Aorta (tissue), 5 donors: ENCODE data around the gene MIEF1. TPM values are rescaled to one million over a fixed set of nuclear protein-coding genes. Genes with fewer than 3 reads are reported as not detected.

ENCODE experiments used
- ATAC-seq: fragments of 200-7000 bp; cut with Tn5 transposase; one replicate; pipeline ENCODE4 v1.9.1; 2022; ENCODE audit warnings: moderate library complexity; ENCODE audit not compliant: low FRiP score
- DNase-seq, 2 donors: peaks; one replicate each; pipeline ENCODE4 v3.0.0-alpha.2; 2020
- H3K27ac ChIP-seq, 2 donors: one replicate each; pipeline ENCODE4 v1.5.1; 2013; ENCODE audit warnings: low read length in 2 of 2, mild to moderate bottlenecking in 2 of 2, moderate library complexity in 2 of 2, control low read depth in 1 of 2, inconsistent platforms in 1 of 2, low read depth in 1 of 2
- H3K27me3 ChIP-seq, 2 donors: one replicate each; pipeline ENCODE4 v1.6.1; 2013; ENCODE audit warnings: control low read depth in 1 of 2, low read length in 1 of 2, mild to moderate bottlenecking in 1 of 2, moderate library complexity in 1 of 2; ENCODE audit not compliant: insufficient read depth in 2 of 2, control insufficient read depth in 1 of 2
- H3K36me3 ChIP-seq, 2 donors: one replicate each; pipeline ENCODE4 v1.6.1; 2013; ENCODE audit warnings: control low read depth in 1 of 2, low read length in 1 of 2, mild to moderate bottlenecking in 1 of 2; ENCODE audit not compliant: insufficient read depth in 2 of 2, control insufficient read depth in 1 of 2
- H3K4me1 ChIP-seq, 2 donors: one replicate each; pipeline ENCODE4 v1.6.1; 2013; ENCODE audit warnings: low read length in 2 of 2, control low read depth in 1 of 2, mild to moderate bottlenecking in 1 of 2, moderate library complexity in 1 of 2; ENCODE audit not compliant: insufficient read depth in 2 of 2, control insufficient read depth in 1 of 2
- H3K4me3 ChIP-seq, 2 donors: one replicate each; pipeline ENCODE4 v1.5.1; 2013; ENCODE audit warnings: low read length in 2 of 2, control low read depth in 1 of 2, mild to moderate bottlenecking in 1 of 2
- H3K9me3 ChIP-seq: one replicate; pipeline ENCODE4 v1.6.1; 2013; ENCODE audit warnings: mild to moderate bottlenecking, low read length; ENCODE audit not compliant: control insufficient read depth
- WGBS, 2 donors: extraction: QIAGEN DNeasy Blood & Tissue Kit; methylation state at CpG; one replicate each; pipeline ENCODE4 v1.1.7; 2013; 5-methylcytosine and 5-hydroxymethylcytosine counted together
- intact Hi-C, 2 donors: fragments of 100-400 bp; cut with DNase I; formaldehyde crosslinking; loops; one replicate each; pipeline versions ENCODE4 v1.14.2 to v1.15.0; 2022
- polyA plus RNA-seq, 2 donors: library from polyadenylated mRNA; stranded (reverse); fragments of 200-250 nt; gene quantifications; one replicate each; pipeline ENCODE4 v1.2.3, GENCODE V29; 2013
- total RNA-seq, 2 donors: library from RNA; stranded (reverse); fragmentation: NEBNext Ultra II Directional; extraction: Animal tissue kit (Norgen Biotek cat#: 25700); gene quantifications; one replicate each; pipeline ENCODE4 v1.2.1, GENCODE V29; 2021
- donor health status: healthy with polysubstance abuse.
- donor health status: Bipolar disorder and iron deficiency.
- donor health status: DM: no; HTN: no; CAD: no.
- donor health status: DM: no; HTN: no; CAD: no.
- donor health status: DM: yes; HTN: yes; CAD: no.

Gene MIEF1
- total and polyA plus RNA-seq, 4 donors, result 8.0 to 20.1 (median 11.9) TPM

GRCh38 chr22:39537975-39538374, 35.9 kb downstream of the MIEF1 start:
- no peaks in the 10 kb centered on the region for H3K36me3 ChIP-seq
- 30 to 41% methylated on average over 2 of the region's 2 CpGs for WGBS, 2 donors
- H3K9me3 ChIP-seq, result no peaks in the 10 kb centered on the region
- H3K27ac ChIP-seq, result no peak overlapping the region
- DNase-seq (no peak), ATAC-seq (no peak)
- intact Hi-C loops, result loop anchor here in 1 of 2 donors (10.0 kb wide), 1 partner anchor 807 kb away; the partner anchor contains the start of gene ADSL
- H3K4me1 ChIP-seq, result no peaks in the 10 kb centered on the region
- H3K4me3 ChIP-seq, result no peak overlapping the region
- no peaks in the 10 kb centered on the region for H3K27me3 ChIP-seq

GRCh38 chr22:39543095-39543494, 41.0 kb downstream of the MIEF1 start:
- 16 to 19% methylated on average over 11 of the region's 11 CpGs for WGBS, 2 donors
- intact Hi-C loops, result no loop called here
- no peak for ATAC-seq

GRCh38 chr22:39545386-39546365, 43.6 kb downstream of the MIEF1 start:
- DNase-seq (peak in 1 of 2 donors; percentile 85), ATAC-seq (peak; percentile 44)
- H3K36me3 ChIP-seq, result no peaks in the 10 kb centered on the region
- 18 to 24% methylated on average over 39 of the region's 39 CpGs for WGBS, 2 donors
- intact Hi-C loops, result no loop called here
- no peak overlapping the region for H3K4me3 ChIP-seq
- no peaks in the 10 kb centered on the region for H3K9me3 ChIP-seq
- no peaks in the 10 kb centered on the region for H3K4me1 ChIP-seq
- no peak overlapping the region for H3K27ac ChIP-seq
- no peaks in the 10 kb centered on the region for H3K27me3 ChIP-seq

More at GRCh38 chr22:39543095-39543494, 41.0 kb downstream of the MIEF1 start:
- no peaks in the 10 kb centered on the region for H3K4me1 ChIP-seq
- H3K4me3 ChIP-seq, result no peak overlapping the region
- H3K9me3 ChIP-seq, result no peaks in the 10 kb centered on the region
- no peaks in the 10 kb centered on the region for H3K27me3 ChIP-seq
- H3K36me3 ChIP-seq, result no peaks in the 10 kb centered on the region
- no peak overlapping the region for H3K27ac ChIP-seq
- DNase-seq, result no peak

GRCh38 chr22:39546889-39547586, 44.9 kb downstream of the MIEF1 start:
- H3K36me3 ChIP-seq, result no peaks in the 10 kb centered on the region
- intact Hi-C loops, result no loop called here
- DNase-seq (no peak), ATAC-seq (no peak)
- no peaks in the 10 kb centered on the region for H3K27me3 ChIP-seq
- H3K9me3 ChIP-seq, result no peaks in the 10 kb centered on the region
- no peak overlapping the region for H3K4me3 ChIP-seq
- 38 to 39% methylated on average over 5 of the region's 5 CpGs for WGBS, 2 donors
- no peak overlapping the region for H3K27ac ChIP-seq
- H3K4me1 ChIP-seq, result no peaks in the 10 kb centered on the region

- H3K36me3 ChIP-seq, result no peaks in the 10 kb centered on the region
- H3K27me3 ChIP-seq, result no peaks in the 10 kb centered on the region
- H3K4me1 ChIP-seq, result no peaks in the 10 kb centered on the region
- 44 to 53% methylated on average over 2 of the region's 2 CpGs for whole genome bisulfite sequencing, 2 donors
- DNase-seq (no peak), ATAC-seq (no peak)
- H3K9me3 ChIP-seq, result no peaks in the 10 kb centered on the region
- intact Hi-C loops, result no loop called here
- no peak overlapping the region for H3K27ac ChIP-seq
- no peak overlapping the region for H3K4me3 ChIP-seq
These were observed 45.5 kb downstream of the MIEF1 start for GRCh38 chr22:39547587-39547947.

- Histone ChIP-seq H3K27ac (no peak overlapping the region), H3K9me3 (no peaks in the 10 kb centered on the region), H3K4me3 (no peak overlapping the region), H3K36me3 (no peaks in the 10 kb centered on the region), H3K4me1 (no peaks in the 10 kb centered on the region), H3K27me3 (no peaks in the 10 kb centered on the region)
- intact Hi-C loops, result no loop called here
- 67 to 82% methylated on average over 3 of the region's 3 CpGs for WGBS, 2 donors
- no peak for DNase-seq
- no peak for ATAC-seq
These were observed 51.3 kb downstream of the MIEF1 start for GRCh38 chr22:39553429-39553828.

- 49 to 64% methylated on average over 3 of the region's 3 CpGs for WGBS, 2 donors
- no peak overlapping the region for H3K4me3 ChIP-seq
- no peaks in the 10 kb centered on the region for H3K9me3 ChIP-seq
- DNase-seq, result no peak
- H3K27ac ChIP-seq, result no peak overlapping the region
- intact Hi-C loops, result no loop called here
- H3K4me1 ChIP-seq, result no peaks in the 10 kb centered on the region
- H3K27me3 ChIP-seq, result no peaks in the 10 kb centered on the region
- H3K36me3 ChIP-seq, result no peaks in the 10 kb centered on the region
- no peak for ATAC-seq
These were observed 52.1 kb downstream of the MIEF1 start for GRCh38 chr22:39554151-39554550.

GRCh38 chr22:39556970-39557841, 55.1 kb downstream of the MIEF1 start:
- ATAC-seq (no peak), DNase-seq (no peak)
- WGBS, 2 donors, result 5 to 8% methylated on average over 47 to 72 of the region's 72 CpGs
- Histone ChIP-seq H3K4me1 (no peaks in the 10 kb centered on the region), H3K9me3 (no peaks in the 10 kb centered on the region), H3K27me3 (no peaks in the 10 kb centered on the region), H3K27ac (no peak overlapping the region), H3K4me3 (peak overlapping the region in 1 of 2 donors; percentile 5), H3K36me3 (no peaks in the 10 kb centered on the region)
- intact Hi-C loops, result no loop called here
